Activated CD4-positive, CD25-positive, alpha-beta regulatory T cell treated with anti-CD3 and anti-CD28 coated beads, Interleukin-2, amount 50 U/mL, for 72 hours (primary cell): ENCODE results near the gene ETV6.

Source experiments
- DNase-seq: peaks from one replicate; pipeline ENCODE4 v3.0.0; 2021

The ETV6 gene

GRCh38 chr12:11782914-11783420 is 133.5 kb downstream of the ETV6 start:
- DNase-seq = no peak

DNA sequence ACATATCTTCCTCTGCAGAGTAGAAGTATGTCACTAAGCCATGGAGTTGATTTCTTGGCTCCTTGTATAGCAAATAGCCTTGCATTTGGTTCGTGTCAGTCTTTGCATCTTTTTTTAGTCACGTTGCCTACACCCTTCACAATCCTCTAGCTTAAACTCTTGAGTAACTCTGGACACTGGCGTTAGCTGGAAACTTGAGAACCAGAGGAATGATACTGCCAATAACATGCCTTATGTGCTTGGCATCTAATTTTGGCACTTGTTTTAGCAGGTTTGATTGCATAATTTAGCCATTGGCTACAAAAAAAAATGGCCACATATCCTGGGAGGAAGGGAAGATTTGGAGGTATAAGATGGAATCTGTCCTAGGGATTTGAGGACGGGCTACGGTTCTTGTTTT is 136.2 kb downstream of the ETV6 start:
- DNase-seq = no peak

- no peak for DNase-seq
Measured at GRCh38 chr12:11786638-11787365, 137.3 kb downstream of the ETV6 start.

- DNase-seq = no peak
Measured at GRCh38 chr12:11787437-11787836, 138.0 kb downstream of the ETV6 start.

- DNase-seq = no peak
Measured at GRCh38 chr12:11787933-11788849, 138.7 kb downstream of the ETV6 start.

GRCh38 chr12:11793921-11794710 is 144.6 kb downstream of the ETV6 start:
- DNase-seq = no peak

- no peak for DNase-seq
Measured at GRCh38 chr12:11794751-11795150, 145.3 kb downstream of the ETV6 start.

DNA sequence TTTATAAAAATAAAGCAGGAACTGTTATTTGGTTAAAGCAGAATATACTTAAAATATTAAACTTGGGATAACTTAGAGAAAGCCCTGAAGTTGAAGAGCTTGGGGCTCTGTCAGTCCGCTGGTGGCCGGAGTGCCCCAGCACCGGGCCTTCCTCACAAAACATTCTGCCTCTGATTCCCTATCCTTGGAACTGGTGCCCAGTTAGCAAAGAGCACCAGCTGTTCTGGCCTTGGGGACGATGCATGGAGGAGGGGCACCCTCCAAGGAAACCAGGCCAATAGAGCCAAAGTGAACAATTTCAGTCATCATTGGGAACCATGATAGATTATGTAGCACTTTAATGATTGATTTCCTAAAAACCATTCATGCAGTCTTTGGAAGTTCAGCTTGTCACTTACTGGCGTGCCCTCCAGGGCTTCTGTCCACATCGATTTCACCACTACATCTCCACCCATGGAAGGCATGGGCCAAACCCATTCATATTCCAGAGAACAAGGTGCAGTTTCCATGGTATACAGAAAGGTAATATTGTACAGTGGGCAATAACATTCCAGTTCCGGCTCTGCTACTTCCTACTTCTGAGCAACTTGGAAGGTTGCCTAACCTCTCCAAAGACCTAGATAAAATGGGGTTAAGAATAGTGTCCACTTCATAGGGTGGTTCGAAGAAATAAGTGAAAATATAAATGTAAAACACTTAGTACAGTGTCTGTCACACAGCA is 145.9 kb downstream of the ETV6 start:
- no peak for DNase-seq

- no peak for DNase-seq
Measured at GRCh38 chr12:11795913-11796459, 146.5 kb downstream of the ETV6 start.

- no peak for DNase-seq
Measured at GRCh38 chr12:11797317-11797913, 147.9 kb downstream of the ETV6 start.

DNA sequence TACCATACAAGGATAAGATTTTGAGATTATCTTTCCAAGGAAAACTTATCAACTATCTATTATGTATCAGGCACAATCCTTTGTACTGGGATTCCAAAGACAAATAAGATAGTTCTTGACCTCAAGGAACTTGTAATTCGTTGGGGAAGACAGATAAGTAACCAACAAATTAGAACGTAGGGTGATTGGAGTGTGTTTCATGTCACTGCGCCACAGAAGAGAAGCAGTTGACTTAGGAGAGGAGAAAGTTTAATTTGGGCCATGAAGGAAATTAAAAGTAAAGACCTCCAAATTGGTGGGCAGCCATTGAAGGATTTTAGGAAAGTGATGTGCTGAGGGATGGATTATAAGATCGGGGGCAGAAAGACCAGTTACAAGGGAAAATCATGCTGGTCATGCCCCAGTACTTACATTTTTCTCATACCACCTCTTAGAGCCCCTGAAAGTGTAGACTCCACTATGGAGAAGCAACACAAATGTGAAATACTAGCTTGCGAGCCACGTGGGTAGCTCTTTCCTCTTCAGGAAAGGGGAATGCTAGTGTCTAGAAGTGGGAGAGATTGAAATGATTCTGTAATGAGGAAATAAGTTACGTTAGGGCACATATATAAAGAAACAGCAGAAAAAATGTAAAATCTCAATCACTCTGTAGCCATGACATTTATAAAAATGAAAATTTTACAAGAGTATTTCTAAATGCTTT is 148.7 kb downstream of the ETV6 start:
- no peak for DNase-seq

GRCh38 chr12:11798856-11799501 is 149.5 kb downstream of the ETV6 start:
- DNase-seq = no peak

GRCh38 chr12:11799502-11799873 is 150.0 kb downstream of the ETV6 start:
- DNase-seq = no peak

DNA sequence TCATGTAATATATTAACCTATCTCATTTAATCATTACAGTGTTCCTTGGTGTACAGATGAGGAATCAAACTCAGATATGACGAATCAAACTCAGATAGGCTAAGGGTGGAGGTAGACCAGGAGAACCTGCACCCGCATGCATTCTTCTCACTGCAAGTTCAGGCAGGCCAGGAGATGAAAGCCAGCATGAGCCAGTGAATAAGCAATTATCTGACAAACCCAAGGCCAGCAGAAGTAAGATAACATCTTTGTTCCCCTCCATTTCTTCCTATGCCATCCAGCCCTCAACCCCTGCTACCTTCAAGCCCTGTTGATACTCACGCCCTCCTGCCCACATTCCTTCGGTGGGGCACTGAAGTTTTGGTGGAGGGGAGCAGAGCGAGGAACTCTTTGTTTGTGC is 152.2 kb downstream of the ETV6 start:
- no peak for DNase-seq

DNA sequence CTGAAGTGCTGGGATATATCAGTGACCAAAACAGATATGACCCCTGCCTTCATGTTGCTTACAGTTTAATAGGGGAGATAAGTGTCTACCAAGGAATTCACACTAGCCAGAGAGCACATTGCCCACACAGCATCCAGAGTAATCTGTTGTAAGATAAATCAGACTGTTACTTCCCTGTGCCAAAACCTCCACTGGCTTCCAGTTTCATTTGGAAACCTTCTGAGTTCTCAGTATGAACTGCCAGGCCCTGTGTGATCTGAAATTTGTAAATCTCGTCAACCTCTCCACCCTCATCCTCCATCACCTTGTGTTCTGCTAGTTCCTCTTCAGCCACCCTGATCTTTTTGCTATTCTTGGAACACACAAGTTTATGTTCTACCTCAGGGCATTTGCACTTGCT is 154.7 kb downstream of the ETV6 start:
- no peak for DNase-seq

- no peak for DNase-seq
Measured at GRCh38 chr12:11805043-11805442, 155.6 kb downstream of the ETV6 start.

DNA sequence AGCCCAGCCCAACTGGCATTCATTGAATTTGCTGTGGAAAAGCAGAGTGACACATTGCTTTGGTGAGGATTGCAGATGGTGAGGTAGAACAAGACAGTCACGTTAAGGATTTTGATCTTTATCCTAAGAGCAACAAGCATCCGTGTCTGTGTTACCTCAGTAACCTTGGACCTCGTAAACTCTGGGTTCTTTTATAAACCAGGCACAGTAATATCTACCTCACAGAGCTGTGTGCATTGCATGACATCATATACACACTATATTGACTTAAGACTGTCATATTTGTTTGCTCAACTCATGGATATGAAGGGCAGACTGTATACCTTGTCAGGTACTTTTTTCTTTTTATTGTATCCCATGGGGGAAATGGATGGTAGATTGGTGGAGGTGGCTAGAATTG is 156.2 kb downstream of the ETV6 start:
- DNase-seq = no peak

- DNase-seq = no peak
Measured at GRCh38 chr12:11807458-11807857, 158.0 kb downstream of the ETV6 start.

GRCh38 chr12:11808931-11809330 is 159.5 kb downstream of the ETV6 start:
- DNase-seq = no peak

DNA sequence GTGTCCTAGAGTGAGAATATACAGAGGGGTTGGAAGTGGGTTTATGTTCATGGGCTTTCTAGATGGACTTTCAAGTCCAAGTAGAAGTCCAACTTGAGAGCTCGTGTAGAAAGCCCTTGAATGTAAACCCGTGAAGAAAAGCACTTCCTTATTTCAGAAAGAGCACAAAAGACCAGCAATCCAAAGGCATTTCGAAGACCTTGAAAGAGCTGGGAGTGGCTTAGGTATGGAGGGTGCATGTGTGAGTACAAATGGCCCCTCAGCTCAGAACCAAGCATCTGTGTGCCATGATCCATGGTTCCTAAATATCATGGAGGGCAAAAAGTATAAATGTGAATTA is 160.7 kb downstream of the ETV6 start:
- no peak for DNase-seq

DNA sequence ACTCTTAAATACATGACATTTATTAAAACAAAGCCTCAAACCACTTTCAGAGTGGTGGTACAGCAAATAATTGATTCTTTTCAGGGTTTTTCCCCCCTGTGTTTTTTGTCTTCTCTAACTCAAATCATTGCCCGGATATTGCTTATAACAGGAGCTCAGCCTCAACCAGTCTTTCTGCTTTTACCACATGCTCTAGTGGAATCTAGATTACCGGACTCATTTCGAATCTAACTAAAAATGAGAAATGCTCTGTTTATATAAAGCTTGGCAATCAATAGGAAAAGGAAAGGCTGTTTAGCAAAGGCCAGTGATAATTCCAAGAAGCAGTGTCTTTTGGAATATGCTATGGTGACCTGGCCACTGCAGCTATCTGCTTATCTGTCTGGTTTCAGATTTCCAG is 161.5 kb downstream of the ETV6 start:
- no peak for DNase-seq
